Lower lobe of right lung (tissue), 2 donors: ENCODE data around the gene CLASP1. TPM values are rescaled to one million over a fixed set of nuclear protein-coding genes. Genes with fewer than 3 reads are reported as not detected.
A peak's percentile ranks its signal among the peaks of the same experiment; 100 is the strongest.

Experiments used
- ATAC-seq, 2 donors: fragments of 200-7000 bp; cut with Tn5 transposase; one replicate each; pipeline ENCODE4 v1.9.1; 2020 to 2022; ENCODE audit warnings: mild to moderate bottlenecking in 2 of 2, moderate library complexity in 2 of 2
- DNase-seq: peaks from one replicate; pipeline ENCODE4 v3.0.0-alpha.2; 2020
- H3K27ac ChIP-seq: fragments of 200-600 bp; one replicate; pipeline ENCODE4 v1.8.0; 2022
- H3K27me3 ChIP-seq: fragments of 200-600 bp; one replicate; pipeline ENCODE4 v1.8.0; 2022; ENCODE audit warnings: low read depth
- H3K36me3 ChIP-seq: fragments of 200-600 bp; one replicate; pipeline ENCODE4 v1.8.0; 2022; ENCODE audit warnings: mild to moderate bottlenecking
- H3K4me1 ChIP-seq: fragments of 200-600 bp; one replicate; pipeline ENCODE4 v1.8.0; 2022
- H3K4me3 ChIP-seq: fragments of 200-600 bp; one replicate; pipeline ENCODE4 v1.8.0; 2022; ENCODE audit warnings: mild to moderate bottlenecking
- H3K9me3 ChIP-seq: fragments of 200-600 bp; one replicate; pipeline ENCODE4 v1.8.0; 2022
- CTCF ChIP-seq: fragments of 200-600 bp; IDR thresholded peaks from one replicate; pipeline ENCODE4 v1.8.0; 2022; ENCODE audit warnings: antibody characterized with exemption, mild to moderate bottlenecking
- intact Hi-C: fragments of 100-400 bp; cut with DNase I; formaldehyde crosslinking; loops from one replicate; pipeline ENCODE4 v1.11.0; 2022
- total RNA-seq: library from RNA; stranded (reverse); fragmentation: NEBNext Ultra II Directional; extraction: Animal tissue kit (Norgen Biotek cat#: 25700); gene quantifications from one replicate; pipeline ENCODE4 v1.2.1, GENCODE V29; 2021
- donor health status: DM: no; HTN: yes; CAD: no; lungs with severe emphysema.

The CLASP1 gene
- total RNA-seq, 1 donor from 2014 or later: 45.8 TPM

GRCh38 chr2:121539750-121540469, 109.4 kb downstream of the CLASP1 start:
- Histone ChIP-seq H3K27ac (no peak overlapping the region), H3K27me3 (no peaks in the 10 kb centered on the region), H3K36me3 (no peaks in the 10 kb centered on the region), H3K9me3 (no peaks in the 10 kb centered on the region), H3K4me3 (peak overlapping the region; percentile 7), H3K4me1 (peaks cover 17% of the 10 kb centered on the region)
- TF ChIP-seq CTCF: no peak
- no peak for DNase-seq
- intact Hi-C loops: no loop called here
- no peak for ATAC-seq

- Histone ChIP-seq H3K27ac (no peak overlapping the region), H3K36me3 (no peaks in the 10 kb centered on the region), H3K4me3 (no peak overlapping the region), H3K4me1 (peaks cover 20% of the 10 kb centered on the region), H3K9me3 (no peaks in the 10 kb centered on the region), H3K27me3 (no peaks in the 10 kb centered on the region)
- DNase-seq (no peak), ATAC-seq (no peak)
- TF ChIP-seq CTCF: no peak
- intact Hi-C loops: no loop called here
Observed at GRCh38 chr2:121536850-121537557, 112.3 kb downstream of the CLASP1 start.

GRCh38 chr2:121536347-121536746, 112.9 kb downstream of the CLASP1 start:
- Histone ChIP-seq H3K9me3 (no peaks in the 10 kb centered on the region), H3K36me3 (no peaks in the 10 kb centered on the region), H3K4me3 (no peak overlapping the region), H3K27ac (no peak overlapping the region), H3K27me3 (no peaks in the 10 kb centered on the region), H3K4me1 (peaks cover 26% of the 10 kb centered on the region)
- no peak for TF ChIP-seq CTCF
- intact Hi-C loops: no loop called here
- DNase-seq (no peak), ATAC-seq (no peak)

GRCh38 chr2:121534007-121534406, 115.3 kb downstream of the CLASP1 start:
- no peak for TF ChIP-seq CTCF
- Histone ChIP-seq H3K4me3 (no peak overlapping the region), H3K9me3 (no peaks in the 10 kb centered on the region), H3K4me1 (peaks cover 25% of the 10 kb centered on the region), H3K36me3 (no peaks in the 10 kb centered on the region), H3K27ac (no peak overlapping the region), H3K27me3 (no peaks in the 10 kb centered on the region)
- intact Hi-C loops: no loop called here
- ATAC-seq: no peak
- DNase-seq: no peak

- DNase-seq: no peak
- H3K36me3 ChIP-seq: no peaks in the 10 kb centered on the region
- H3K9me3 ChIP-seq: no peaks in the 10 kb centered on the region
- no peak overlapping the region for H3K4me3 ChIP-seq
- no peaks in the 10 kb centered on the region for H3K27me3 ChIP-seq
- peaks cover 22% of the 10 kb centered on the region for H3K4me1 ChIP-seq
- no peak for TF ChIP-seq CTCF
- no peak for ATAC-seq
- intact Hi-C loops: no loop called here
- no peak overlapping the region for H3K27ac ChIP-seq
Observed at GRCh38 chr2:121532894-121533293, 116.4 kb downstream of the CLASP1 start.
